Renal pelvis (tissue), 4 donors: ENCODE results near the gene DEPDC5. TPM values are rescaled to one million over a fixed set of nuclear protein-coding genes. Genes with fewer than 3 reads are reported as not detected.

Experiments
- DNase-seq: peaks from one replicate; pipeline ENCODE4 v3.0.0-alpha.2; 2013
- polyA plus RNA-seq, 3 donors: library from polyadenylated mRNA; unstranded; fragments of 120-200 nt; gene quantifications; one replicate each; pipeline ENCODE4 v1.2.1, GENCODE V29; 2013; ENCODE audit not compliant: insufficient read length in 3 of 3

The DEPDC5 gene
- polyA plus RNA-seq, 3 donors: 14.2 to 18.3 (median 18.2) TPM

DNA sequence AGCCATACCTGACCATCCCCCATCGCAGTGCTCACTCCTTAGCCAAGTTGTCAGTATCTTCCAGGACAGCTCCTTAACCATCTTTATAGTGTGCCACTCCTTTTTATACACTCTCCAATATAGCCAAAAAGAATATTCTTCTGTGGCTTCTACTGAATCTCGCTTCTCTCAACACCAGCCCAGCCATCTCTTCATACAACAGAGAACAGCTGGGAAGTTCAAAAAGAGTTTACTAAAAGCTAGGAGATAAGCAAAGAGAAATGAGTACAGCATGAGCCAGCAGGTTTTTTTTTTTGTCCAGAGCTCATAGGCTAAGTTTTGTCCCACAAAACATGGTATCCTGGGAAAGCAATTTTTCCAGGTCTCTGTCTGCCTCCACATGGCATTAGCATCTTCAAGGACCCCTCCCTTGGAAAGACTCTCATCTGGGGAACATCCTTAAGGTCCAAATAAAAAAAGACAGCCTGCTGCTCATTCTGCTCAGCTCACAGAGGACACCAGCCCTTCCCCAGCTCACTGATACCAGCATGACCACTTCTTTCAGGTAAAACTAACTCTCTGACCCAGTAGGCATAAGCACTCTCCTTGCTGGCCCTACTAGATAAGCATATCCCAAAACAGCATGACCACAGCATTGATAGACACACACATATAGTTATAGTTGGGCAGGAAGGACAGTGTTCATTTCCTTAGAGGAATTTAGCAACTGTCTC is 141.7 kb downstream of the DEPDC5 start:
- no peak for DNase-seq

DNA sequence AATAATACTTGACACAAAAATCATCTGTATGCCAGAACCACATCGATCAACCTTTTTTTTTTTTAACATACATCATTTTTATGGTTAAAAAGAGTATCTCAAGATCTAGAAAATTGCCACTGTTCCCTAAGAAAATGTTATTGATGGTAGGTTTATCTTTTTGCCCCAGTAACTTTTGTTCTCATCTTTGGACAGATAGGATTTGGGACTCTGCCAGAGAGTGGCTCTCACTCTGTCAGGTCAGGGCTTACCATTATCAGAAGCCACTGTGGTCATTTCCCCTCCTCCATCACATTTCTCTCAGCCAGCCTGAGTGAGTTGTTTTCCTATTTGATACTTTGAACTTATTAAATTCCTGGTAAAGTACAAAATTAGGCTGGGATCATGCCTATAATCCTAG is 142.7 kb downstream of the DEPDC5 start:
- no peak for DNase-seq

DNA sequence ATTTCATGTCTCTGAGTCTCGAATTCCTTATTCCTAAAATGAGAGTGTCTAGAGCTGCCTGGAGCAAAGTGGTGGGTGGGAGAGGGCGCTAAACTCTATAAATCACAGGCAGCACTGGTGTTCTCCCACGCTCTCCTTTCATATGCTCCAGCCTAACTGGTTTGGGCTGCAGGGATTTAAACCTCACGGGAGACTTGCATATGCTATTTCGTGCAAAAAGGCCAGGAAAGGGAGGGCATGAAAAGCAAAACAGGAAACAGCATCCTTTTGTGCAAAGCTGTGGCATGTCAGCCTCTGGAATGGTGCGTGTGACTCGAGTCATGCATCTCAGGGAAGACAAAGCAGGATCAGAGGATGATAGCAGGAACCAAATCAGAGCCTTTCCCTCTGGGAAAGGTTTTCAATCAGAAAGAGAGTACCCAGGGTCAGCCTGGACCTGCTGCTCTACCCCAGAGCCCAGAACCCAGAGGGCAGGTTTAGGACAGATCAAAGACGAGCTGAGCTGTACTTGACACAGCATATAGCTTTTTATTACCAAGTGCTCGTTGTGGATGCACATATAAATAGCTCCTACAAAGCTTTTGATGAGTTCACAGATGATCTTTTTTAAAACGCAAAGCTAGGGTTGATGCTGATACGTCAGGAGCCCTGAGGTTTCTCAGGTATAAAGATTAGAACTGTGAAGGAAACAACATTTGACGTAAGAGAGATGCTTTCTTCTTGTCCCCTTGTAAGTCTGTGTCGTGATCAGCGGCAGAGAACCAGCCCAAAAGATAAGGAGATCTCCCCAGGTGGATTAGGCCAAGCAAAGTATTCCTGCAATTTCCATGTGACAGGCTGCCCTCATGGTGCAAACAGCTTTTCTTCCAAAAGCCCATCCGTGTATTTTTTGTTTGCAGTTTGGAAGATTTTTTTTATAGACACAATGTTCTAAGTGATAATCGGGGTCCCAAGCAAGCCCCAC is 144.3 kb downstream of the DEPDC5 start:
- peak; percentile 48 for DNase-seq

GRCh38 chr22:31898926-31899325 is 145.1 kb downstream of the DEPDC5 start:
- DNase-seq: no peak

- no peak for DNase-seq
These were observed 145.8 kb downstream of the DEPDC5 start for GRCh38 chr22:31899669-31900068.

GRCh38 chr22:31901388-31902137 is 147.7 kb downstream of the DEPDC5 start:
- no peak for DNase-seq

GRCh38 chr22:31904651-31905050 is 150.8 kb downstream of the DEPDC5 start:
- no peak for DNase-seq

- DNase-seq: no peak
These were observed 151.5 kb downstream of the DEPDC5 start for GRCh38 chr22:31905356-31905755.

GRCh38 chr22:31906086-31906485 is 152.3 kb downstream of the DEPDC5 start:
- no peak for DNase-seq

DNA sequence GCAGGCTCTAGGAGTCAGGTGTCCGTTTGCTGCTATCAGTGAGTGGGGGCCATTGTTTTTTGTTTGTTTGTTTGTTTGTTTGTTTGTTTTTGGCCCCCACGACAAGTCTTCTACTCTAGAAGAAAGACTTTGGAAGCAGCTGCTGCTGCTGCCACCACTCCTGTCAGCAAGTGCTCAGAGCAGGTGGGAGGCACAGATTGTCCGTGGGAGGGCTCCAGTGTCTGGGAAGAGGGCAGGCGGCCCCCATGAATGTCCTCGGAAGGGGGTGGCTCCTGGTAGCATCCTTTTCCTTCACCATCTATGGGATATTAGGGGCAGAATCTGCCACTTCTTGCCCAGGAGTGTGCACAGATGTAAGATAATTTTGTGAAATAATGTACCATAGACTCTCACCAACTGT is 152.8 kb downstream of the DEPDC5 start:
- no peak for DNase-seq

DNA sequence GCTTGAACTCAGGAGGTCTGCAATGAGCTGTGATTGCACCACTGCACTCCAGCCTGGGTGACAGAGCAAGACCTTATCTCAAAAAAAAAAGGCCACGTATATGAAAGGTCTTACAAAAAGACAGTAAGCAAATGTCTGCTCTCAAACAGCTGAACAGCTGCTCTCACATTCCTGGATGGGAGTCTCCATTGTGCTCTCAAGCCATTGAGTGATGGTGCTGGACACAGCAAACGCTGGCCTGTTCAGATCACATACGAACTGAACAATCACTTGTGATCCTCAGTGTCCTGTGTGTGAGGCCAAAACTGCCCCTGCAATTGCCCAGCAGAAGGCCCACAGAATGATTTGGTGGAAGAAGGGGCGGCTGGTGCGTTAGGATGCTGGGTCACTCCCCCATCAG is 156.2 kb downstream of the DEPDC5 start:
- no peak for DNase-seq

- no peak for DNase-seq
These were observed 158.0 kb downstream of the DEPDC5 start for GRCh38 chr22:31911565-31912406.

GRCh38 chr22:31912407-31912743 is 158.6 kb downstream of the DEPDC5 start:
- no peak for DNase-seq

DNA sequence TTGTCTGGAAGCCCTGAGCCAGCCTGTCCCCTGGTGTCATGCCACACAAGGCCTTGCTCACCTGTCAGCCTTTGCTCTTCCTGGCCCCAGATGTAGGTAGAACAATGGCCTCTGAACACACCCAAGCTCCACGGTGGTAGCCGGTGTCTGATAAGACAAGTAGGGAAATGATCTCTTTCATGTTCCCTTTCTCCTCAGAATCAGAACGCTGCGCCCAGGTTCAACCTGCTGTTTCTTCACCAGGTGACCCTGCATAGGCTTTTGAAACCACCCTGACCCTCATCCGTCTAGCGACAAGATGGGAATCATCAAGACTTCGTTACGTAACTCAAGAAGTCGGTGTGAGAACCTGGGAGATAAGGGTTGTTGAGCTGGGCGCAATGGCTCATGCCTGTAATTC is 161.8 kb downstream of the DEPDC5 start:
- DNase-seq: no peak

GRCh38 chr22:31917227-31917921 is 163.6 kb downstream of the DEPDC5 start:
- DNase-seq: no peak

DNA sequence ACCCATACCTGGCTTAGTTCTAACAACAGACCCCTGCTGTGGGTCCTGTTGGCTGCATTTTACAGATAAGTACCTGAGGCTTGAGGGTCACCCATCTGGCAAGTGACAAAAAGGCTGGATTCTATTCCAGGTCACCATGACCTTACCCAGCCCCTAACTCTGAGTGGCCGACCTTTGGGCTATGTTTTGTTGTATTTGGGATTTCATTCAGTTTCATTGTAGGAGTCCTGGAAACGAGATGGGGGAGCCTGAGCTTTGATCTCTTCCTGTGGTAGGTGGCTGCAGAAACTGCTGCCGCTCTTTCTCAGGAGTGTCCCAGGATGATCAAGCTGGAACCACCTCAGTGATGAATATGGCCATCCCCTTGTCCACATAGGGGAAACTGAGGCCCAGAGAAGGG is 165.9 kb downstream of the DEPDC5 start:
- no peak for DNase-seq

- no peak for DNase-seq
These were observed 166.5 kb downstream of the DEPDC5 start for GRCh38 chr22:31920306-31920705.

DNA sequence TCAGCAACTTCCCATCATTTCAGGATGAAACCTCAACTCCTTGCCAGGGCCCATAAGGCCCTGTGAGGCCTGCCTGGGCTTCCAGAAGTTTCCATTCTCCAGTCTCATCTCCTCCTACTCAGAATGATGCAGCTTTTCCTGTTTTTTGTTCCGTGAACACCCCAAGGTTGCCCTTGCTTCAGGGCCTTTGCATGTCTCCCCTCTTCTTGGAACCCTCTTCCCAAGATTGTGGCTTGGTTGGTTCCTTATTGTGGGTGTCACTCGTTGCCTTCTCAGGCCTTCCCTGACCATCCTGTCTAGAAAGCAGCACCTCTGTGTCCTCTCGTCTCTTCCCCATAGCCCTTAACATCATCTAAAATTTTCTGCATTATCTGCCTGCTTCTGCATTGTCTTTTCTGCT is 167.3 kb downstream of the DEPDC5 start:
- no peak for DNase-seq

DNA sequence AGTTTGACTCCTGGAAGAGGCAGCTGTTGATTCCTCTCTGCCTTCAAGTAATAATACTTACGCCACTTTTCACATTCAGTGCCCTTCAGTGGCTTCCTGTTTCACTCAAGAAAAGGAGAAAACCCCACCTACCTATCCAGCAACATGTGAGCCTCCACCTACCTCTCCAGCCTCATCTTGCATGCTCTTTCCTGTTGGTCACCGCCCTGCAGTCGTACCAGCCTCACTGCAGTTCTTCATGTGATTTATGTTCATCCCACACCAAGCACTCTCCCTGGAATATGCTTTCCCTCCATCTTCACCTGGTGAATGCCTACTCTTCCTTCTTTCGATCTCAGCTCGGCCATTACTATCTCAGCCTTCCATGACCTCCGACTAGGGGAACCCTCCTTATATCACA is 168.7 kb downstream of the DEPDC5 start:
- no peak for DNase-seq

- DNase-seq: no peak
These were observed 169.3 kb downstream of the DEPDC5 start for GRCh38 chr22:31923136-31923535.

DNA sequence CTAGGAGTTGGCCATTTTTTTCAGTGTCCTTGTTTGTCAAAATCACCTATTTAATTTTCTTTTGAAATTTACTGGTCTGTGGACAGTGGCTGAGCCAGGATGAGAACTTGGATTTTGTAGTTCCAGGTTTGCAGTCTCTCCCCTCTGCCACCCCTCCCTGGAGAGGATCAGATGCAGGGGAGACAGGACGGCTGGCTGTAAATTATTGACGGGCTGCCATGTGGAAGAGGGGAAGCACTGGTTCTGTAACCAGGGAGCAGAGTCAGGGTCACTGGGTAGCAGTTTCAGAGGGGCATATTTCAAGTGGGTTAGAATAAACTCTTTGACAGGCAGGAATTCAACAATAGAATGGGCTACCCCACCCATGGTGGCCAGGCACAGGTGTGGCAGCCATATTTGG is 169.9 kb downstream of the DEPDC5 start:
- peak; percentile 70 for DNase-seq
